DND-41 (cell line): ENCODE data around the gene CERK.

ENCODE experiments used
- ATAC-seq: fragments of 200-7000 bp; cut with Tn5 transposase; 3 replicates; pipeline ENCODE4 v1.9.1; 2021; ENCODE audit warnings: low read depth; ENCODE audit not compliant: insufficient read depth
- DNase-seq: peaks from one replicate; pipeline ENCODE4 v3.0.0-alpha.2; 2020
- H2AFZ ChIP-seq: 2 replicates; pipeline ENCODE4 v1.6.0; 2012; ENCODE audit warnings: low read depth, low read length
- H3K27ac ChIP-seq: 2 replicates; pipeline ENCODE4 v1.5.1; 2012; ENCODE audit warnings: low read length, inconsistent platforms
- H3K27me3 ChIP-seq: fragments of 200-600 bp; sonication (generic); 2 replicates; pipeline ENCODE4 v1.6.0; 2012; ENCODE audit warnings: low read length, mild to moderate bottlenecking, inconsistent platforms; ENCODE audit not compliant: insufficient read depth, poor library complexity
- H3K36me3 ChIP-seq: 2 replicates; pipeline ENCODE4 v1.5.1; 2012; ENCODE audit warnings: low read length, inconsistent platforms; ENCODE audit not compliant: insufficient read depth
- H3K4me1 ChIP-seq: 2 replicates; pipeline ENCODE4 v1.5.1; 2012; ENCODE audit warnings: mild to moderate bottlenecking, low read length; ENCODE audit not compliant: insufficient read depth
- H3K4me2 ChIP-seq: 2 replicates; pipeline ENCODE4 v1.6.0; 2012; ENCODE audit warnings: mild to moderate bottlenecking, moderate library complexity, low read length, inconsistent platforms; ENCODE audit not compliant: insufficient read depth
- H3K4me3 ChIP-seq, 2 experiments: fragments of 200-600 bp in 1 of 2; shearing (Covaris generic) in 1 of 2; 2 replicates each; pipeline ENCODE4 v1.5.1; 2012 to 2016; ENCODE audit warnings: inconsistent platforms in 2 of 2, low read length in 2 of 2, mild to moderate bottlenecking in 2 of 2, low read depth in 1 of 2, moderate library complexity in 1 of 2
- H3K79me2 ChIP-seq: 2 replicates; pipeline ENCODE4 v1.6.0; 2012; ENCODE audit warnings: low read length, inconsistent platforms; ENCODE audit not compliant: insufficient read depth
- H3K9ac ChIP-seq: 2 replicates; pipeline ENCODE4 v1.6.0; 2012; ENCODE audit warnings: low read depth, mild to moderate bottlenecking, inconsistent platforms, low read length, moderate library complexity
- H3K9me3 ChIP-seq: 2 replicates; pipeline ENCODE4 v1.5.1; 2012; ENCODE audit warnings: low read length, moderate library complexity, mild to moderate bottlenecking, inconsistent platforms; ENCODE audit not compliant: insufficient read depth, severe bottlenecking
- H4K20me1 ChIP-seq: 2 replicates; pipeline ENCODE4 v1.6.0; 2012; ENCODE audit warnings: low read length; ENCODE audit not compliant: insufficient read depth
- EZH2 ChIP-seq: IDR thresholded peaks from 3 replicates; pipeline ENCODE4 v1.6.1; 2012; ENCODE audit warnings: borderline replicate concordance, low read depth, mild to moderate bottlenecking, moderate library complexity, low read length, inconsistent platforms; ENCODE audit not compliant: severe bottlenecking
- TF ChIP-seq, protein P1 (sequence below): IDR thresholded peaks from 2 replicates; pipeline ENCODE4 v1.5.1; 2012; ENCODE audit warnings: borderline replicate concordance, low read length, moderate library complexity, mild to moderate bottlenecking; ENCODE audit not compliant: poor library complexity, severe bottlenecking; ENCODE audit errors: extremely low read depth

Gene CERK

DNA sequence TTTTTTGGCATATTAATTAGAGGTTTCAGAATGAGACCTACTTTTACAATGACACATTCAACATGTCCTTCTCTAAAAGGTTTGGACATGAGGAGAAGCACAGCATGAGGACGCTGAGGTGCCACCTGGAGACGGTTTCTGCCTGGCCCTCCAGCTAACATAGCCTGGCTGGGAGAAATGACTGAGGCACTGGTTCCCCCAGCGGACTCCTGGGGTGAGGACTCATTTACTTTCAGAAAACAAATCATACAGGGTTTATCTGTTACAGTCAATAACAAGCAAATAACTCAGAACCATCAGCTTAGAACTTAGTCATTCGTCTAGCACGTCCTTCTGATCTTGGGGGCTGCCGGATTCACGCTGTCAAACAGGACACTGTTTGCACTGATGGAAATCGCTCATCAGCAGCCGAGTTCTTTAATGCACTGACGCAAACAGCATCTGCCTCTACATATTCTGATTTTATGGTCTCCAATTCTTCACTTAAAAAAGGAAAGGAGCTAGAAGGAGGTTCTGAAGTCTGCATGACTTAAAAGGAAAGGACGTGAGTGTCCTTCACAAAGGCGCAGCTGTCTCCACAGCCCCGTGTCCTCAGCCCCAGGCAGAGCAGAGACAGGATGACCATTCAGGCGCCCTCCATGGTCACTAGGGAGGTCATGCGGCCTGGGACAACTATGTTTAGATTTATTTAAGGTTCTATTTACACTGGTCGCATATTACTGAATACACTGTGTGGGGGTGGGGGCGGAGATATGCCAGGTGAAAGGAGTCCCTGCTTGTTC, 44.2 kb downstream of the CERK start:
- H3K36me3 ChIP-seq: peaks cover 87% of the 10 kb centered on the region
- no peak overlapping the region for H2AFZ ChIP-seq
- H3K27ac ChIP-seq: no peak overlapping the region
- H3K27me3 ChIP-seq: no peaks in the 10 kb centered on the region
- ATAC-seq: no peak
- H3K9ac ChIP-seq: no peak overlapping the region
- H3K9me3 ChIP-seq: no peaks in the 10 kb centered on the region
- H3K4me1 ChIP-seq: no peaks in the 10 kb centered on the region
- H3K4me3 ChIP-seq: no peak overlapping the region
- no peak for TF ChIP-seq EZH2
- TF ChIP-seq, protein P1, sequence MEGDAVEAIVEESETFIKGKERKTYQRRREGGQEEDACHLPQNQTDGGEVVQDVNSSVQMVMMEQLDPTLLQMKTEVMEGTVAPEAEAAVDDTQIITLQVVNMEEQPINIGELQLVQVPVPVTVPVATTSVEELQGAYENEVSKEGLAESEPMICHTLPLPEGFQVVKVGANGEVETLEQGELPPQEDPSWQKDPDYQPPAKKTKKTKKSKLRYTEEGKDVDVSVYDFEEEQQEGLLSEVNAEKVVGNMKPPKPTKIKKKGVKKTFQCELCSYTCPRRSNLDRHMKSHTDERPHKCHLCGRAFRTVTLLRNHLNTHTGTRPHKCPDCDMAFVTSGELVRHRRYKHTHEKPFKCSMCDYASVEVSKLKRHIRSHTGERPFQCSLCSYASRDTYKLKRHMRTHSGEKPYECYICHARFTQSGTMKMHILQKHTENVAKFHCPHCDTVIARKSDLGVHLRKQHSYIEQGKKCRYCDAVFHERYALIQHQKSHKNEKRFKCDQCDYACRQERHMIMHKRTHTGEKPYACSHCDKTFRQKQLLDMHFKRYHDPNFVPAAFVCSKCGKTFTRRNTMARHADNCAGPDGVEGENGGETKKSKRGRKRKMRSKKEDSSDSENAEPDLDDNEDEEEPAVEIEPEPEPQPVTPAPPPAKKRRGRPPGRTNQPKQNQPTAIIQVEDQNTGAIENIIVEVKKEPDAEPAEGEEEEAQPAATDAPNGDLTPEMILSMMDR: no peak
- DNase-seq: no peak
- H3K4me2 ChIP-seq: no peak overlapping the region
- H3K79me2 ChIP-seq: no peaks in the 10 kb centered on the region
- peaks cover 9% of the 10 kb centered on the region for H4K20me1 ChIP-seq

DNA sequence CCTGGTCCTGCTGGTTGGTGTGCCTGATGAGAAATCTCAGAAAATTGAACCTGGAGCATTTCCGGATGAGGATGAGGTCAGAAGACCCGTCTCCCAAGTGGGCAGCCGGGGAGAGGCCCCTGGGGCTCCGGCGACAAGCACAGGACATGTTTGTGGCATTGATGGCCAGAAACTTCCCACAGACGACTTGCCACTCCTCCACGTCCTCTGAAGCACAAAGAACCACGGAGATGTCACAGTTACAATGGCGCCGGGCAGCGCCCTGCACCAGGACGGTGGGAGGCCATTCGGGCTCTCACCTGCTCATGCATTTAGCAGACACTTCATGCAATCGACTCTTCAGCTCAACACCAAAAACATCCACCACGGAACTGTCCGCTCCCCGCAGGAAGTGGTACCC, 46.5 kb downstream of the CERK start:
- Histone ChIP-seq H3K4me2 (no peak overlapping the region), H3K36me3 (peaks cover 83% of the 10 kb centered on the region), H4K20me1 (peaks cover 11% of the 10 kb centered on the region)

DNA sequence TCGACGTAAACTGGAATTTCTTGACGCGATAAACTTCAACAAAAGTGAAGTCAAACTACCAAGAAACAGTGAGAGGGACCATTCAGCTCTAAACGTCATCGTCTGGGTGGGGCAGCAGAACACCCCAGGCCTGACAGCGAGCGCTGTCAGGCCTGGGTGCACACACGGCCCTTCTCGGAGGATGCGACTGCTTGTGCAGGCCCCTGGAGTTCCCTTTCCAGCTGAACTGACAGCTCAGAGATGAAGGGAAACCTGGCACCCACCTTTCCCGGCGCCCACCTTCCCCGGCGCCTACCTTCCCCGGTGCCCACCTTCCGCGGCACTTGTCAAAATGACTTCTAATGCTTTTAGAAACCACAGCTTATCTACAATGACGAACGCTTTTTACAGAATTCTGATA, 47.9 kb downstream of the CERK start:
- Histone ChIP-seq H3K4me2 (no peak overlapping the region), H3K79me2 (no peaks in the 10 kb centered on the region), H2AFZ (no peak overlapping the region), H3K36me3 (peaks cover 83% of the 10 kb centered on the region), H3K27me3 (no peaks in the 10 kb centered on the region), H4K20me1 (peaks cover 8% of the 10 kb centered on the region; the same call in 1 of the 2 replicates), H3K9me3 (no peaks in the 10 kb centered on the region), H3K9ac (no peak overlapping the region), H3K4me3 (no peak overlapping the region), H3K4me1 (no peaks in the 10 kb centered on the region), H3K27ac (no peak overlapping the region)
- DNase-seq (no peak), ATAC-seq (no peak)
- TF ChIP-seq, protein P1: no peak
- no peak for TF ChIP-seq EZH2

More for the DNA sequence above, 46.5 kb downstream of the CERK start:
- H3K27me3 ChIP-seq: no peaks in the 10 kb centered on the region
- no peak overlapping the region for H2AFZ ChIP-seq
- H3K27ac ChIP-seq: no peak overlapping the region
- DNase-seq (no peak), ATAC-seq (no peak)
- no peaks in the 10 kb centered on the region for H3K79me2 ChIP-seq
- no peaks in the 10 kb centered on the region for H3K9me3 ChIP-seq
- no peaks in the 10 kb centered on the region for H3K4me1 ChIP-seq
- TF ChIP-seq, protein P1: no peak
- no peak for TF ChIP-seq EZH2
- H3K4me3 ChIP-seq: no peak overlapping the region
- H3K9ac ChIP-seq: no peak overlapping the region

DNA sequence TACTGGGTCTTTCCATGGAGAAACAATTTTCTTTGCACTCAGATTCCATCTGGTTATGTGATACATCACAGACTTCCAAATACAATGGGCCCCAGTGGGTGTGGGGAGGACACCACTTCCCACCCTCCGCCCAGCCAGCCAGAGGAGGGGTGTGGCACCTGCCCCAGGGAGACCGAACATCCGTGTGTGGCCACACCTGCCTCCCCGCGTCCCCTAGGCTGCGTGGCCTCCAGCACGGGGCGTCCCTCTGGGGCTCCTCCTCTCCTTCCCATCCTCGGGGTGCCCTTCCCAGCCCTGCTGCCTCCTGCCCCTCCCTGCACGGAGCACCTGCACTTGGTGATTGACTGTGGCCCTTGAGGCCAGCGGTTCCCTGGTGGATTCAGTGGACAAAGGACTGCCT, 49.1 kb downstream of the CERK start:
- Histone ChIP-seq H2AFZ (no peak overlapping the region), H3K79me2 (no peaks in the 10 kb centered on the region), H3K4me3 (no peak overlapping the region), H4K20me1 (0 out of 2 replicates have a peak, but pooled peaks cover 3% of the 10 kb centered on the region), H3K27me3 (no peaks in the 10 kb centered on the region), H3K4me2 (no peak overlapping the region), H3K9ac (no peak overlapping the region), H3K9me3 (no peaks in the 10 kb centered on the region), H3K36me3 (peaks cover 78% of the 10 kb centered on the region), H3K4me1 (no peaks in the 10 kb centered on the region), H3K27ac (no peak overlapping the region)
- DNase-seq (no peak), ATAC-seq (no peak)
- TF ChIP-seq, protein P1: no peak
- no peak for TF ChIP-seq EZH2
